Neutrophil (primary cell): ENCODE results near the gene CNOT1.

Experiments
- H3K27ac ChIP-seq: fragments of 200-600 bp; sonication (generic); 2 replicates; pipeline ENCODE4 v1.5.1; 2016; ENCODE audit warnings: mild to moderate bottlenecking, moderate library complexity
- H3K27me3 ChIP-seq: fragments of 200-600 bp; sonication (generic); 2 replicates; pipeline ENCODE4 v1.6.0; 2016; ENCODE audit warnings: mild to moderate bottlenecking
- H3K36me3 ChIP-seq: fragments of 200-600 bp; sonication (generic); 2 replicates; pipeline ENCODE4 v1.5.1; 2017
- H3K4me1 ChIP-seq, 2 experiments: fragments of 200-600 bp in 1 of 2; sonication (generic) in 1 of 2; 1 replicate in 1 of 2; 2 replicates in 1 of 2; pipeline versions ENCODE4 v1.5.1 to v1.6.1; 2013 to 2016; ENCODE audit warnings: low read depth in 1 of 2, low read length in 1 of 2, mild to moderate bottlenecking in 1 of 2, moderate library complexity in 1 of 2; ENCODE audit not compliant: control insufficient read depth in 1 of 2, insufficient read depth in 1 of 2
- H3K4me3 ChIP-seq, 2 experiments: fragments of 200-600 bp in 1 of 2; sonication (generic) in 1 of 2; 1 replicate in 1 of 2; 2 replicates in 1 of 2; pipeline ENCODE4 v1.5.1; 2013 to 2016; ENCODE audit warnings: low read depth in 1 of 2, low read length in 1 of 2, mild to moderate bottlenecking in 1 of 2, moderate library complexity in 1 of 2
- H3K9me3 ChIP-seq: fragments of 200-600 bp; sonication (generic); 2 replicates; pipeline ENCODE4 v1.5.1; 2016
- TF ChIP-seq, protein P1 (sequence below): fragments of 200-600 bp; sonication (generic); IDR thresholded peaks from 2 replicates; pipeline ENCODE4 v1.5.1; 2016; ENCODE audit warnings: antibody characterized with exemption

Gene CNOT1

DNA sequence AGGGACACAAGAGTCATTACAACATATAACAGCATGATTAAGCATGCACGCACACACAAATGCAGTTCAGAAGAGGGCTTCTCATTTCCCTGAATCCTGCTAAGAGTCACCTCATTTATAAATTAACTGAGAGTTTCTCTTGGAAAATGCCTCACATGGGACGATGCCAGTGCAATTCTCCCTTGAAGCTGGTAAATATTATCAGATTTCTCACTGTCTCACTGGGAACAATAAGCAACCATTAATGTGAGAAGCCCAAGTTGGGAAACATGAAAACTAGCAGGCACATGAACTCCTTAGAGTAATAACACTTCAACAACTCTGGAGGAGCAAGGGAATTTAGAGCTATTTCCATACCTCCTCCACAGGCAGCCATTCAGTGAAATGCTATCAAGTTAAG is 87.9 kb downstream of the CNOT1 start:
- H3K4me3 ChIP-seq = no peak overlapping the region
- no peak overlapping the region for H3K27ac ChIP-seq
- H3K4me1 ChIP-seq = no peaks in the 10 kb centered on the region
- H3K36me3 ChIP-seq = peaks cover 100% of the 10 kb centered on the region
- no peaks in the 10 kb centered on the region for H3K9me3 ChIP-seq
- TF ChIP-seq, protein P1, sequence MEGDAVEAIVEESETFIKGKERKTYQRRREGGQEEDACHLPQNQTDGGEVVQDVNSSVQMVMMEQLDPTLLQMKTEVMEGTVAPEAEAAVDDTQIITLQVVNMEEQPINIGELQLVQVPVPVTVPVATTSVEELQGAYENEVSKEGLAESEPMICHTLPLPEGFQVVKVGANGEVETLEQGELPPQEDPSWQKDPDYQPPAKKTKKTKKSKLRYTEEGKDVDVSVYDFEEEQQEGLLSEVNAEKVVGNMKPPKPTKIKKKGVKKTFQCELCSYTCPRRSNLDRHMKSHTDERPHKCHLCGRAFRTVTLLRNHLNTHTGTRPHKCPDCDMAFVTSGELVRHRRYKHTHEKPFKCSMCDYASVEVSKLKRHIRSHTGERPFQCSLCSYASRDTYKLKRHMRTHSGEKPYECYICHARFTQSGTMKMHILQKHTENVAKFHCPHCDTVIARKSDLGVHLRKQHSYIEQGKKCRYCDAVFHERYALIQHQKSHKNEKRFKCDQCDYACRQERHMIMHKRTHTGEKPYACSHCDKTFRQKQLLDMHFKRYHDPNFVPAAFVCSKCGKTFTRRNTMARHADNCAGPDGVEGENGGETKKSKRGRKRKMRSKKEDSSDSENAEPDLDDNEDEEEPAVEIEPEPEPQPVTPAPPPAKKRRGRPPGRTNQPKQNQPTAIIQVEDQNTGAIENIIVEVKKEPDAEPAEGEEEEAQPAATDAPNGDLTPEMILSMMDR = no peak
- no peaks in the 10 kb centered on the region for H3K27me3 ChIP-seq

DNA sequence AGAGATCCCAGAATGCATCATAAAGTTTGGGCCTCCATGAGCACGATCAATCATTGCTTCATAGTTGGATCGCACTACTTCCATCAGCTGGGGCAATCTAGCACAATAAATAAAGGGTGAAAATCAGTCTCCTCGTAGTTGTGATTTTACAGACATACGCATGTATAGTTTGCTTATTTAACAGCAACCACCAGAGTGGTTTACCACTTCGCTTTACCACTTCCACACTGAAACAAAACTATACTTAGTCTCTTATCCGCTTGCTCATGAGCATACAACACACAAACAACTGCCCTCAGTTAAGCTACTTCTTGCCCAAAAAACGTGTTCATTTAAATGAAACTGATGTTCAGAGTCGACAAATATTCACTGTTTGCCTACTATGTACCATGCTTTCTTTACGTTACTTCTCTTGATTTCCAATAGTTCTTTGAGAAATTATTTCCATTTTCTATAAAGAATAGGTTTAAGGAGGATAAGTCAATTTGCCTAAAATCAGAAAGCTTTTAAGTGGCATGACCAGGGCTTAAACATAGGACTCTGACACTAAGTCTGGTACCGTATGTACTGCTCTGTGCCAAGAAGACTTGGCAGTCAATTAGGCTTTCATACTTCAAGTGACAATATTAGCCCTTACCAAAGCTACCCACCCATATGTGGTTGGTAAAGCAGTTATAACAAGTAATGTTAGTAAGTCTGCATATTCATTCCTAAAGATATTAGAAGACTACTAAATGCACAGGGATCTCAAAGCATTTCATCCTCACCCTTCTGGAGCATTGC is 92.3 kb downstream of the CNOT1 start:
- Histone ChIP-seq H3K36me3 (peaks cover 100% of the 10 kb centered on the region), H3K9me3 (no peaks in the 10 kb centered on the region), H3K27me3 (no peaks in the 10 kb centered on the region), H3K4me1 (no peaks in the 10 kb centered on the region), H3K27ac (no peak overlapping the region), H3K4me3 (no peak overlapping the region)
- TF ChIP-seq, protein P1 = no peak

GRCh38 chr16:58536278-58536677 is 93.3 kb downstream of the CNOT1 start:
- Histone ChIP-seq H3K36me3 (peaks cover 100% of the 10 kb centered on the region), H3K9me3 (no peaks in the 10 kb centered on the region), H3K27me3 (no peaks in the 10 kb centered on the region), H3K4me1 (no peaks in the 10 kb centered on the region), H3K4me3 (no peak overlapping the region), H3K27ac (no peak overlapping the region)
- TF ChIP-seq, protein P1 = no peak

GRCh38 chr16:58535100-58535499 is 94.5 kb downstream of the CNOT1 start:
- H3K27ac ChIP-seq = no peak overlapping the region
- TF ChIP-seq, protein P1 = no peak
- H3K27me3 ChIP-seq = no peaks in the 10 kb centered on the region
- H3K4me1 ChIP-seq = no peaks in the 10 kb centered on the region
- H3K4me3 ChIP-seq = no peak overlapping the region
- no peaks in the 10 kb centered on the region for H3K9me3 ChIP-seq
- H3K36me3 ChIP-seq = peaks cover 100% of the 10 kb centered on the region

DNA sequence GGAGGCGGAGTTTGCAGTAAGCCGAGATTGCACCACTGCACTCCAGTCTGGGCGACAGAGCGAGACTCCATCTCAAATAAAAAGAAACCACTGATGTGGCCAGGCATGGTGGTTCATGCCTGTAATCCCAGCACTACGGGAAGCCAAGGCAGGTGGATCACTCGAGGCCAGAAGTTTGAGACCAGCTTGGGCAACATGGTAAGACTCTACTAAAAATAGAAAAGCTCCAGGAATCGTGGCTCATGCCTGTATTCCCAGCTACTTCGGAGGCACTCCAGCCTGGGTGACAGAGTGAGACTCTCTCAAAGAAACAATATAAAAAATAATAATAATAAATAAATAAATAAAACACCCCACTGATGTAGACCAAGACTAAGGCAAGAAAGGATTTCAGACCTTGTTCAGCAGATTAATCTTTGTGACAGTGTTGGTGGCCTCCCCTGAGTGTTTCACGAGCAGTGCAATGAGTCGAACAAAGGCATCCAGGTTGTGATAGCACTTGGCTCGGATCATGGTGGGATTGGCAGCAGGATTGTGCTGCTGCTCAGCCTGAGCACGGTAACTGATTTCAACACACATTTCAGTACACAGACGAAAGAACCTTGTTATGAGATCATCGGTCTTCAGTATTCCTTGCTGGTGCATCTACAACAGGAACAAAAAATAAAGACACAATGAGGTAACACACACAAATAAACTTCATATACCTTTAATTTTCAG is 95.7 kb downstream of the CNOT1 start:
- H3K36me3 ChIP-seq = peaks cover 100% of the 10 kb centered on the region
- no peaks in the 10 kb centered on the region for H3K4me1 ChIP-seq
- H3K9me3 ChIP-seq = no peaks in the 10 kb centered on the region
- no peak overlapping the region for H3K27ac ChIP-seq
- no peak overlapping the region for H3K4me3 ChIP-seq
- TF ChIP-seq, protein P1 = no peak
- H3K27me3 ChIP-seq = no peaks in the 10 kb centered on the region
